ENCODE data around the gene RAB10. TPM values are rescaled to one million over a fixed set of nuclear protein-coding genes. Genes with fewer than 3 reads are reported as not detected.

The RAB10 gene
- total and polyA plus RNA-seq, 9 of the 15 experiments (the other 6 are each of a cell fraction or from before 2014, with no cell fraction given): 25.1 to 214 (median 157) TPM

DNA sequence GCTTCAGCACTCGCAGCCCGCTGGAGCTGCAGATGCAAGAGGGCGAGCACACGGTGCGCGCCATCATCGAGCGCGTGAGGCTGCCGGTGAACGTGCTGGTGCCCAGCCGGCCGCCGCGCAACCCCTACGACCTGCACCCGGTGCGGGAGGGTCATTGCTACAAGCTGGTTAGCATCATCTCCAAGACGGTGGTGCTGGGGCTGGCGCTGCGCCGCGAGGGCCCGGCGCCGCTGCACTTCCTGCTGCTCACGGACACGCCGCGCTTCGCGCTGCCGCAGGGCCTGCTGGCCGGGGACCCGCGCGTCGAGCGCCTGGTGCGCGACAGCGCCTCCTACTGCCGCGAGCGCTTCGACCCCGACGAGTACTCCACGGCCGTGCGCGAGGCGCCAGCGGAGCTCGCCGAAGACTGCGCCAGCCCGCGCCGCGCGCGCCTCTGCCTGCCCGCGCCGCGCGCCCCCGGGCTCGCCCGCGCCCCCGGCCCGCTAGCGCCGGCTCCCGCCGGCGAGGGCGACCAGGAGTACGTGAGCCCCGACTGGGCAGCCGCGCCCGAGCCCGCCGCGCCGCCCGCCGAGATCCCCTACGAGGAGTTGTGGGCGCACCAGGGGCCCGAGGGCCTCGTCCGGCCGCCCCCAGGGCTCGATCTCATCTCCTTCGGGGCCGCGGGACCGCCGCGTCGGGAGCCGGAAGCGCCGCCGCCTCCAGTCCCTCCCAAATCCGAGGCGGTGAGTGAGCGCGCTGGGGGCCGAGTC, 150.8 kb downstream of the RAB10 start (continued):
- TF ChIP-seq, protein P1, sequence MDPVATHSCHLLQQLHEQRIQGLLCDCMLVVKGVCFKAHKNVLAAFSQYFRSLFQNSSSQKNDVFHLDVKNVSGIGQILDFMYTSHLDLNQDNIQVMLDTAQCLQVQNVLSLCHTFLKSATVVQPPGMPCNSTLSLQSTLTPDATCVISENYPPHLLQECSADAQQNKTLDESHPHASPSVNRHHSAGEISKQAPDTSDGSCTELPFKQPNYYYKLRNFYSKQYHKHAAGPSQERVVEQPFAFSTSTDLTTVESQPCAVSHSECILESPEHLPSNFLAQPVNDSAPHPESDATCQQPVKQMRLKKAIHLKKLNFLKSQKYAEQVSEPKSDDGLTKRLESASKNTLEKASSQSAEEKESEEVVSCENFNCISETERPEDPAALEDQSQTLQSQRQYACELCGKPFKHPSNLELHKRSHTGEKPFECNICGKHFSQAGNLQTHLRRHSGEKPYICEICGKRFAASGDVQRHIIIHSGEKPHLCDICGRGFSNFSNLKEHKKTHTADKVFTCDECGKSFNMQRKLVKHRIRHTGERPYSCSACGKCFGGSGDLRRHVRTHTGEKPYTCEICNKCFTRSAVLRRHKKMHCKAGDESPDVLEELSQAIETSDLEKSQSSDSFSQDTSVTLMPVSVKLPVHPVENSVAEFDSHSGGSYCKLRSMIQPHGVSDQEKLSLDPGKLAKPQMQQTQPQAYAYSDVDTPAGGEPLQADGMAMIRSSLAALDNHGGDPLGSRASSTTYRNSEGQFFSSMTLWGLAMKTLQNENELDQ (CRISPR knock-in tag; IDR thresholded peaks at IDR 0.05; ENCODE audit: borderline replicate concordance): no peak
- TF ChIP-seq, protein P2, sequence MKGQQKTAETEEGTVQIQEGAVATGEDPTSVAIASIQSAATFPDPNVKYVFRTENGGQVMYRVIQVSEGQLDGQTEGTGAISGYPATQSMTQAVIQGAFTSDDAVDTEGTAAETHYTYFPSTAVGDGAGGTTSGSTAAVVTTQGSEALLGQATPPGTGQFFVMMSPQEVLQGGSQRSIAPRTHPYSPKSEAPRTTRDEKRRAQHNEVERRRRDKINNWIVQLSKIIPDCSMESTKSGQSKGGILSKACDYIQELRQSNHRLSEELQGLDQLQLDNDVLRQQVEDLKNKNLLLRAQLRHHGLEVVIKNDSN (CRISPR knock-in tag; IDR thresholded peaks at IDR 0.05): no peak
- TF ChIP-seq, protein P3, sequence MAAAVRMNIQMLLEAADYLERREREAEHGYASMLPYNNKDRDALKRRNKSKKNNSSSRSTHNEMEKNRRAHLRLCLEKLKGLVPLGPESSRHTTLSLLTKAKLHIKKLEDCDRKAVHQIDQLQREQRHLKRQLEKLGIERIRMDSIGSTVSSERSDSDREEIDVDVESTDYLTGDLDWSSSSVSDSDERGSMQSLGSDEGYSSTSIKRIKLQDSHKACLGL (CRISPR knock-in tag; IDR thresholded peaks at IDR 0.05; ENCODE audit: borderline replicate concordance, poor library complexity, severe bottlenecking): no peak
- TF ChIP-seq L3MBTL2 (IDR thresholded peaks at IDR 0.05): peak; percentile 99
- TF ChIP-seq GABPB2 (CRISPR knock-in tag; conservative IDR thresholded peaks at IDR 0.05): no peak
- no peak for TF ChIP-seq DACH1 (IDR thresholded peaks at IDR 0.05; ENCODE audit: partially characterized antibody)
- no peak for TF ChIP-seq LEF1 (IDR thresholded peaks at IDR 0.05)
- no peak for TF ChIP-seq SMARCA5 (IDR thresholded peaks at IDR 0.05)
- TF ChIP-seq, protein P4, sequence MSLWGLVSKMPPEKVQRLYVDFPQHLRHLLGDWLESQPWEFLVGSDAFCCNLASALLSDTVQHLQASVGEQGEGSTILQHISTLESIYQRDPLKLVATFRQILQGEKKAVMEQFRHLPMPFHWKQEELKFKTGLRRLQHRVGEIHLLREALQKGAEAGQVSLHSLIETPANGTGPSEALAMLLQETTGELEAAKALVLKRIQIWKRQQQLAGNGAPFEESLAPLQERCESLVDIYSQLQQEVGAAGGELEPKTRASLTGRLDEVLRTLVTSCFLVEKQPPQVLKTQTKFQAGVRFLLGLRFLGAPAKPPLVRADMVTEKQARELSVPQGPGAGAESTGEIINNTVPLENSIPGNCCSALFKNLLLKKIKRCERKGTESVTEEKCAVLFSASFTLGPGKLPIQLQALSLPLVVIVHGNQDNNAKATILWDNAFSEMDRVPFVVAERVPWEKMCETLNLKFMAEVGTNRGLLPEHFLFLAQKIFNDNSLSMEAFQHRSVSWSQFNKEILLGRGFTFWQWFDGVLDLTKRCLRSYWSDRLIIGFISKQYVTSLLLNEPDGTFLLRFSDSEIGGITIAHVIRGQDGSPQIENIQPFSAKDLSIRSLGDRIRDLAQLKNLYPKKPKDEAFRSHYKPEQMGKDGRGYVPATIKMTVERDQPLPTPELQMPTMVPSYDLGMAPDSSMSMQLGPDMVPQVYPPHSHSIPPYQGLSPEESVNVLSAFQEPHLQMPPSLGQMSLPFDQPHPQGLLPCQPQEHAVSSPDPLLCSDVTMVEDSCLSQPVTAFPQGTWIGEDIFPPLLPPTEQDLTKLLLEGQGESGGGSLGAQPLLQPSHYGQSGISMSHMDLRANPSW (CRISPR knock-in tag; IDR thresholded peaks at IDR 0.05): peak; percentile 91; the same call in 1 of the 2 replicates
- TF ChIP-seq BCL6 (CRISPR knock-in tag; IDR thresholded peaks at IDR 0.05): no peak
- TF ChIP-seq, protein P5, sequence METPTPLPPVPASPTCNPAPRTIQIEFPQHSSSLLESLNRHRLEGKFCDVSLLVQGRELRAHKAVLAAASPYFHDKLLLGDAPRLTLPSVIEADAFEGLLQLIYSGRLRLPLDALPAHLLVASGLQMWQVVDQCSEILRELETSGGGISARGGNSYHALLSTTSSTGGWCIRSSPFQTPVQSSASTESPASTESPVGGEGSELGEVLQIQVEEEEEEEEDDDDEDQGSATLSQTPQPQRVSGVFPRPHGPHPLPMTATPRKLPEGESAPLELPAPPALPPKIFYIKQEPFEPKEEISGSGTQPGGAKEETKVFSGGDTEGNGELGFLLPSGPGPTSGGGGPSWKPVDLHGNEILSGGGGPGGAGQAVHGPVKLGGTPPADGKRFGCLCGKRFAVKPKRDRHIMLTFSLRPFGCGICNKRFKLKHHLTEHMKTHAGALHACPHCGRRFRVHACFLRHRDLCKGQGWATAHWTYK (CRISPR knock-in tag; IDR thresholded peaks at IDR 0.05): peak; percentile 91
- TF ChIP-seq, protein P6, sequence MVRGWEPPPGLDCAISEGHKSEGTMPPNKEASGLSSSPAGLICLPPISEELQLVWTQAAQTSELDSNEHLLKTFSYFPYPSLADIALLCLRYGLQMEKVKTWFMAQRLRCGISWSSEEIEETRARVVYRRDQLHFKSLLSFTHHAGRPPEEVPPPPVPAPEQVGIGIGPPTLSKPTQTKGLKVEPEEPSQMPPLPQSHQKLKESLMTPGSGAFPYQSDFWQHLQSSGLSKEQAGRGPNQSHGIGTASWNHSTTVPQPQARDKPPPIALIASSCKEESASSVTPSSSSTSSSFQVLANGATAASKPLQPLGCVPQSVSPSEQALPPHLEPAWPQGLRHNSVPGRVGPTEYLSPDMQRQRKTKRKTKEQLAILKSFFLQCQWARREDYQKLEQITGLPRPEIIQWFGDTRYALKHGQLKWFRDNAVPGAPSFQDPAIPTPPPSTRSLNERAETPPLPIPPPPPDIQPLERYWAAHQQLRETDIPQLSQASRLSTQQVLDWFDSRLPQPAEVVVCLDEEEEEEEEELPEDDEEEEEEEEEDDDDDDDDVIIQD (CRISPR knock-in tag; IDR thresholded peaks at IDR 0.05): peak; percentile 21; the same call in 1 of the 2 replicates
- no peak for TF ChIP-seq ZNF347 (CRISPR knock-in tag; IDR thresholded peaks at IDR 0.05; ENCODE audit: low read depth)
- TF ChIP-seq, protein P7, sequence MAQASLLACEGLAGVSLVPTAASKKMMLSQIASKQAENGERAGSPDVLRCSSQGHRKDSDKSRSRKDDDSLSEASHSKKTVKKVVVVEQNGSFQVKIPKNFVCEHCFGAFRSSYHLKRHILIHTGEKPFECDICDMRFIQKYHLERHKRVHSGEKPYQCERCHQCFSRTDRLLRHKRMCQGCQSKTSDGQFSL (CRISPR knock-in tag; IDR thresholded peaks at IDR 0.05): peak; percentile 59; the same call in 1 of the 2 replicates
- TF ChIP-seq, protein P7 (tag; IDR thresholded peaks at IDR 0.05): no peak
- TF ChIP-seq ZNF584 (CRISPR knock-in tag; IDR thresholded peaks at IDR 0.05; ENCODE audit: low read depth): no peak
